ENCODE data around the gene BTBD9. TPM values are rescaled to one million over a fixed set of nuclear protein-coding genes. Genes with fewer than 3 reads are reported as not detected.

BTBD9 gene
- total RNA-seq, 6 experiments from 2014 or later = 11.0 to 12.7 (median 12.5) TPM

DNA sequence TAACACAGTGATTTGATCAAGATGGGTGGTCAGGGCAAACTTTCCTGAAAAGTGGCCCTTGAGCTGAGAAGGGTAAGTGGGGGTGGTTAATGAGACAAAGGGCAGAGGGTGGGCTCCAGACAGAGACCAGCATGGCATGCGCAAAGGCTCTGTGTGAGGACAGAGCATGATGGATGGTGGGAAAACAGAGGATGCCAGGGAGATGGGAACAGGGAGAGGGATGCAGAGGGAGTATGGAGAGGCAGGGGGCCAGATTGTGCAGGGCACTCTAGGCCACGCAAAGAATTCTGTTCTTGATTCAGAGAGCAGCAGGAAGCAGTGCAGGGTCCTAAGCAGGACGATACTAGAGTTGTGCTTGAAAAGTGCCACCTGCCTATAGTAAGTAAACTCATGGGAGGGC, 394.4 kb downstream of the BTBD9 start:
- TF ChIP-seq, protein P1, sequence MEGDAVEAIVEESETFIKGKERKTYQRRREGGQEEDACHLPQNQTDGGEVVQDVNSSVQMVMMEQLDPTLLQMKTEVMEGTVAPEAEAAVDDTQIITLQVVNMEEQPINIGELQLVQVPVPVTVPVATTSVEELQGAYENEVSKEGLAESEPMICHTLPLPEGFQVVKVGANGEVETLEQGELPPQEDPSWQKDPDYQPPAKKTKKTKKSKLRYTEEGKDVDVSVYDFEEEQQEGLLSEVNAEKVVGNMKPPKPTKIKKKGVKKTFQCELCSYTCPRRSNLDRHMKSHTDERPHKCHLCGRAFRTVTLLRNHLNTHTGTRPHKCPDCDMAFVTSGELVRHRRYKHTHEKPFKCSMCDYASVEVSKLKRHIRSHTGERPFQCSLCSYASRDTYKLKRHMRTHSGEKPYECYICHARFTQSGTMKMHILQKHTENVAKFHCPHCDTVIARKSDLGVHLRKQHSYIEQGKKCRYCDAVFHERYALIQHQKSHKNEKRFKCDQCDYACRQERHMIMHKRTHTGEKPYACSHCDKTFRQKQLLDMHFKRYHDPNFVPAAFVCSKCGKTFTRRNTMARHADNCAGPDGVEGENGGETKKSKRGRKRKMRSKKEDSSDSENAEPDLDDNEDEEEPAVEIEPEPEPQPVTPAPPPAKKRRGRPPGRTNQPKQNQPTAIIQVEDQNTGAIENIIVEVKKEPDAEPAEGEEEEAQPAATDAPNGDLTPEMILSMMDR (IDR thresholded peaks at IDR 0.05) = no peak
- peaks cover 44% of the 10 kb centered on the region for H3K4me1 Mint-ChIP-seq (ENCODE audit: low read depth)
- no peak overlapping the region for H3K4me3 Mint-ChIP-seq
- no peak overlapping the region for H3K27ac Mint-ChIP-seq
- H3K9me3 Mint-ChIP-seq = peaks cover 15% of the 10 kb centered on the region
- H3K27me3 Mint-ChIP-seq (ENCODE audit: insufficient read depth) = no peaks in the 10 kb centered on the region
- peaks cover 23% of the 10 kb centered on the region for H3K36me3 Mint-ChIP-seq (ENCODE audit: low read depth)
- DNase-seq = no peak

DNA sequence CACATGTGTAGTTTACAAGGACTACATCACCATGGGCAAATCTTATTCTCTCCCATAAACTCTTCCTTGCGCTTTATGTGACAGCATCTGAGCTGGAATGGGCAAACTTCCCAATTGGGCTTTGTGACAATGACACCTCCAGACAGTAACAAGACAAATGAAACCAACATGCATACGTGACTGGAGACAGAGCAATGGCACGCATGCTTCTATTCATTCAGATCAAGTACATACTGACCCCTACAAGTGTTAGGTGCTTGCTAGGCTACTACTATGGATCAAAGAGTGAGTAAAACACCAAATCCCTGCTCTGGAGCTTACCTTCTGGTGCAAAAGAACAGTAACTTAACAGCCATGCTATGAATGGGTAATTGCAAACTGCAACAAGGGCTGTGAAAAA, 394.9 kb downstream of the BTBD9 start:
- H3K27me3 Mint-ChIP-seq (ENCODE audit: insufficient read depth) = no peaks in the 10 kb centered on the region
- H3K36me3 Mint-ChIP-seq (ENCODE audit: low read depth) = peaks cover 18% of the 10 kb centered on the region
- DNase-seq = no peak
- peaks cover 12% of the 10 kb centered on the region for H3K9me3 Mint-ChIP-seq
- peaks cover 48% of the 10 kb centered on the region for H3K4me1 Mint-ChIP-seq (ENCODE audit: low read depth)
- H3K27ac Mint-ChIP-seq = no peak overlapping the region
- H3K4me3 Mint-ChIP-seq = no peak overlapping the region
- TF ChIP-seq, protein P1 (IDR thresholded peaks at IDR 0.05) = no peak

DNA sequence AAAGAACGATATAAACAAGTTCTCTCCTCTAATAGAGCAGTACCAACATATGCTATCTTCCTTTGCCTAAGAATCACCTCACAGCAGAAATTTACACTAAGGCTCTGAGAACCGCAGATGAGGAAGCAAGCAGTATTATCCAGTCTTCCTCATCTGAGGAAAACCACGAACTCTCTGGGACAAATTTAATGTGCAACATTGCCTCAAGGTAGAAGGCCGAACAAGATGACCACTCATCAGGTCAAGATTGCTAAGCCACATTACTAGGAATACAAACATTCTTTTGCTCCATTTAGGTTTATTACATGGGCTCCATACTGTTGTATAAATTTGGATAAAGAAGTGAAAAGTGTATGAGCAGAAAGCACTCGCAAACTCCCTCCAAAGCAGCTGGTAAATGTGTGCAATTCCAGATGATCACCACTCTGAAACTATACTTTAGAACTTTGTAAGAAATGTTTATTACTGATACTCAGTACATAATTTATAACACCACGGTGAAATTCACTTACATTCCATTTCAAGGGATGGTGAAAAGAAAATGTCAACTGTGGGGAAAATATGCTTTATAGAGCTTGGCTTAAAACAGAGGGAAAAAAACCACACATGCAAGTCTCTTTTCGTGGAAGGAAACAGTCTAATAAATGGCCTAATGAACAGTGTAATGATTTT, 398.4 kb downstream of the BTBD9 start:
- Mint-ChIP-seq H3K4me1 (ENCODE audit: low read depth) (peaks cover 54% of the 10 kb centered on the region), H3K27me3 (ENCODE audit: insufficient read depth) (no peaks in the 10 kb centered on the region), H3K27ac (peak overlapping the region; percentile 65), H3K9me3 (no peaks in the 10 kb centered on the region), H3K36me3 (ENCODE audit: low read depth) (peaks cover 5% of the 10 kb centered on the region; the same call in 1 of the 2 replicates), H3K4me3 (peak overlapping the region; percentile 44; the same call in 1 of the 2 replicates)
- peak; percentile 63 for DNase-seq
- TF ChIP-seq, protein P1 (IDR thresholded peaks at IDR 0.05) = no peak

DNA sequence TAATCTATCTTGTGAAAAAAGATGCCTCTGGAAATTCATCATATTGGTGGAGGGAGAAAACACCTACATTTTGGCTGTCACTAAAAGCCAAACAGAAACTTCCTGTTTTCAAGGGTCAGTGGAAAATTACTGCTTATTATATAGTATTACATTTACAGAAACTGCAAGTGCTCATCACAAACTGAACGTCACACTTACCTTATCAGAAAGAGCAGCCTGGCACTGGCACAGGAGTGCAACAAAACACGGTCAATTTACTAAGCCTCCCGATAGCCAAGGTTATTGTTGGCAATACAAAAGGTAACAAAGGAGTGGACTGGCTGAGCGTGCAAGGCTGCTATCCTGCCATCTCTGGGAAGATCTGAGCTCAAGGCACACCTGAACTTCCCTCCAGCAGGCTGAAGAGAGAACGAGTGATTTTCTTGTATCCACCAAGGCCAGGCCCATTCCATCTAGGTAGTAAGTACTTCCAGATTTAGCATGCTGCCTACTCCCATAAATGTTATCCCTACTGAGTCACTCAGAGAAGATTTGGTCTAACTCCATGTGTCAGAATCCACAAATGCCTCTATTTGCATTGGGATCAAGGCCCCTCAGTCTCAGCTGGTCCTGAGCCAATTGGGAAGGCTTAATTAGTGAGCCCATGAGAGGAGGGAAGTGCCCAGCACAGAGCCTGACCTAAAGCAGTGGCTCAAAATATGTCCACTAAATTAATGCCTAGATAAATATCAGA, 399.8 kb downstream of the BTBD9 start:
- Mint-ChIP-seq H3K4me3 (peak overlapping the region; percentile 56), H3K9me3 (no peaks in the 10 kb centered on the region), H3K4me1 (ENCODE audit: low read depth) (peaks cover 61% of the 10 kb centered on the region), H3K27me3 (ENCODE audit: insufficient read depth) (no peaks in the 10 kb centered on the region), H3K27ac (peak overlapping the region; percentile 65), H3K36me3 (ENCODE audit: low read depth) (peaks cover 5% of the 10 kb centered on the region; the same call in 1 of the 2 replicates)
- peak; percentile 73 for DNase-seq
- TF ChIP-seq, protein P1 (IDR thresholded peaks at IDR 0.05) = no peak

DNA sequence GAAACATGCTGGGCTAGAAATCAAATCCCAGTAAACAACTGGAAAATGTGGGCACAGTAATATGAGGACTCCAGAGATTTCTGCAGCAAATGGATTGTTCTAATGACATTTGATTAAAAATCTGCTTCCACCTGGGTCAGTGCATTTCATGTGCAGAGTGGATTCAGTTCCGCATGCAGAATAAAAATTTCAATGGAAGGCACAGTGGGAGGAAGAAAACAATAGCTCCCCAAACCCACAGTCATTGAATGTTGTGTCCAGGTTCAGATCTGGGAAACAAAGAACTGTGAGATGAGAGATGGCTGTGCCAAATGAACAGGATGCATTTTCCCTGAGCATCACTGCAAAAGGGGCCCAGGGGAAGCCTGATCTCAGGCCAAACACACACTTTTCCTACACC, 403.1 kb downstream of the BTBD9 start:
- TF ChIP-seq, protein P1 (IDR thresholded peaks at IDR 0.05) = no peak
- H3K9me3 Mint-ChIP-seq = no peaks in the 10 kb centered on the region
- H3K4me3 Mint-ChIP-seq = no peak overlapping the region
- H3K27ac Mint-ChIP-seq = no peak overlapping the region
- peaks cover 67% of the 10 kb centered on the region for H3K4me1 Mint-ChIP-seq (ENCODE audit: low read depth)
- no peaks in the 10 kb centered on the region for H3K27me3 Mint-ChIP-seq (ENCODE audit: insufficient read depth)
- H3K36me3 Mint-ChIP-seq (ENCODE audit: low read depth) = peaks cover 5% of the 10 kb centered on the region; the same call in 1 of the 2 replicates
- no peak for DNase-seq
